ENCODE data around the gene CACNA2D4. TPM values are rescaled to one million over a fixed set of nuclear protein-coding genes. Genes with fewer than 3 reads are reported as not detected.

The CACNA2D4 gene
- total and polyA plus RNA-seq, 4 donors, result 0.82 to 2.8 (median 1.3) TPM

DNA sequence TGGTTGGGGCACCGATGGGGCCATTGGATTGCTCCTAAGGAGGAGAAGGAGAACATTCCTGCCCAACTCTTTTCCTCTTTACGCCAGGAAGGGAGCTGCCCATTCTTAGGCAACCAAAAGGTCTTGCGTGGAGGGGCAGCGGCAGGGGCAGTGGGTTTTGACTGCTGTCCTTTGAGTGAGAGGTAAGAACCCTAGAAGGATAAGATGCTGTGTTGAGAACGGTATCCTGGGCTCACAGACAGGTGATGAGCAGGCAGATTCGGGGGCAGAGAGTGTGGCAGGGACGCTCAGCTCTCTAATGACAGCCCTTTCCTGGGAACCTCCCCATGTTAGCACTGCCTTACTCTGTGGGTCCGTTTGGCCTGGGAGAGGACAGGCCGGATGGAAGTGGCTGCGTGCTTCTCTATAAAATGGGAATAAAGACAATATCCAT lies 84.8 kb downstream of the CACNA2D4 start:
- Histone ChIP-seq H3K27me3 (ENCODE audit: control insufficient read depth in 4 of 4, insufficient read depth in 4 of 4, low read length in 3 of 4) (peaks cover 0 to 5% (median 2%) of the 10 kb centered on the region in 4 donors), H3K4me1 (ENCODE audit: control insufficient read depth in 4 of 4, insufficient read depth in 4 of 4, low read length in 3 of 4) (no peaks in the 10 kb centered on the region), H3K27ac (ENCODE audit: low read depth in 1 of 2, low read length in 2 of 2) (no peak overlapping the region), H3K9ac (ENCODE audit: low read depth in 1 of 2, low read length in 2 of 2) (no peak overlapping the region), H3K4me3 (ENCODE audit: low read depth in 1 of 3, low read length in 3 of 3) (no peak overlapping the region), H3K36me3 (ENCODE audit: control insufficient read depth in 4 of 4, insufficient read depth in 3 of 4, low read depth in 1 of 4, low read length in 3 of 4) (no peaks in the 10 kb centered on the region), H3K9me3 (ENCODE audit: control insufficient read depth in 4 of 4, low read length in 3 of 4) (no peaks in the 10 kb centered on the region)
- DNase-seq (ENCODE audit: low spot score), result no peak
- no peak for TF ChIP-seq SP1 (IDR thresholded peaks at IDR 0.05)
- TF ChIP-seq HNF4G (IDR thresholded peaks at IDR 0.05), result no peak
- TF ChIP-seq, protein P1, sequence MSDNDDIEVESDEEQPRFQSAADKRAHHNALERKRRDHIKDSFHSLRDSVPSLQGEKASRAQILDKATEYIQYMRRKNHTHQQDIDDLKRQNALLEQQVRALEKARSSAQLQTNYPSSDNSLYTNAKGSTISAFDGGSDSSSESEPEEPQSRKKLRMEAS (IDR thresholded peaks at IDR 0.05), result no peak
- no peak for TF ChIP-seq ZBTB33 (IDR thresholded peaks at IDR 0.05)
- TF ChIP-seq EGR1 (IDR thresholded peaks at IDR 0.05; ENCODE audit: low read depth in 2 of 2), result no peak
- no peak for TF ChIP-seq CTCF (IDR thresholded peaks at IDR 0.05; ENCODE audit: low read depth, low read length, missing input control)
- no peak for TF ChIP-seq NR2F2 (IDR thresholded peaks at IDR 0.05)
- TF ChIP-seq ATF3 (IDR thresholded peaks at IDR 0.05), result no peak
- no peak for TF ChIP-seq TAF1 (conservative IDR thresholded peaks at IDR 0.05)
- no peak for TF ChIP-seq FOXA1 (IDR thresholded peaks at IDR 0.05)
- 78% methylated on average over 10 of the region's 10 CpGs for WGBS

- no peak for DNase-seq (ENCODE audit: low spot score)
- Histone ChIP-seq H3K4me3 (ENCODE audit: low read depth in 1 of 3, low read length in 3 of 3) (no peak overlapping the region), H3K36me3 (ENCODE audit: control insufficient read depth in 4 of 4, insufficient read depth in 3 of 4, low read depth in 1 of 4, low read length in 3 of 4) (no peaks in the 10 kb centered on the region), H3K9me3 (ENCODE audit: control insufficient read depth in 4 of 4, low read length in 3 of 4) (no peaks in the 10 kb centered on the region), H3K4me1 (ENCODE audit: control insufficient read depth in 4 of 4, insufficient read depth in 4 of 4, low read length in 3 of 4) (no peaks in the 10 kb centered on the region), H3K27ac (ENCODE audit: low read depth in 1 of 2, low read length in 2 of 2) (no peak overlapping the region), H3K9ac (ENCODE audit: low read depth in 1 of 2, low read length in 2 of 2) (no peak overlapping the region), H3K27me3 (ENCODE audit: control insufficient read depth in 4 of 4, insufficient read depth in 4 of 4, low read length in 3 of 4) (peaks cover 0 to 5% (median 2%) of the 10 kb centered on the region in 4 donors)
- WGBS, result 76% methylated on average over 17 of the region's 17 CpGs
- TF ChIP-seq, protein P2, sequence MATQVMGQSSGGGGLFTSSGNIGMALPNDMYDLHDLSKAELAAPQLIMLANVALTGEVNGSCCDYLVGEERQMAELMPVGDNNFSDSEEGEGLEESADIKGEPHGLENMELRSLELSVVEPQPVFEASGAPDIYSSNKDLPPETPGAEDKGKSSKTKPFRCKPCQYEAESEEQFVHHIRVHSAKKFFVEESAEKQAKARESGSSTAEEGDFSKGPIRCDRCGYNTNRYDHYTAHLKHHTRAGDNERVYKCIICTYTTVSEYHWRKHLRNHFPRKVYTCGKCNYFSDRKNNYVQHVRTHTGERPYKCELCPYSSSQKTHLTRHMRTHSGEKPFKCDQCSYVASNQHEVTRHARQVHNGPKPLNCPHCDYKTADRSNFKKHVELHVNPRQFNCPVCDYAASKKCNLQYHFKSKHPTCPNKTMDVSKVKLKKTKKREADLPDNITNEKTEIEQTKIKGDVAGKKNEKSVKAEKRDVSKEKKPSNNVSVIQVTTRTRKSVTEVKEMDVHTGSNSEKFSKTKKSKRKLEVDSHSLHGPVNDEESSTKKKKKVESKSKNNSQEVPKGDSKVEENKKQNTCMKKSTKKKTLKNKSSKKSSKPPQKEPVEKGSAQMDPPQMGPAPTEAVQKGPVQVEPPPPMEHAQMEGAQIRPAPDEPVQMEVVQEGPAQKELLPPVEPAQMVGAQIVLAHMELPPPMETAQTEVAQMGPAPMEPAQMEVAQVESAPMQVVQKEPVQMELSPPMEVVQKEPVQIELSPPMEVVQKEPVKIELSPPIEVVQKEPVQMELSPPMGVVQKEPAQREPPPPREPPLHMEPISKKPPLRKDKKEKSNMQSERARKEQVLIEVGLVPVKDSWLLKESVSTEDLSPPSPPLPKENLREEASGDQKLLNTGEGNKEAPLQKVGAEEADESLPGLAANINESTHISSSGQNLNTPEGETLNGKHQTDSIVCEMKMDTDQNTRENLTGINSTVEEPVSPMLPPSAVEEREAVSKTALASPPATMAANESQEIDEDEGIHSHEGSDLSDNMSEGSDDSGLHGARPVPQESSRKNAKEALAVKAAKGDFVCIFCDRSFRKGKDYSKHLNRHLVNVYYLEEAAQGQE (IDR thresholded peaks at IDR 0.05), result no peak
- TF ChIP-seq RXRA (IDR thresholded peaks at IDR 0.05) (no peak), ATF3 (IDR thresholded peaks at IDR 0.05) (no peak), HNF4A (conservative IDR thresholded peaks at IDR 0.05) (no peak), NR2F2 (IDR thresholded peaks at IDR 0.05) (no peak), GABPA (IDR thresholded peaks at IDR 0.05 in 1 of 2, conservative IDR thresholded peaks at IDR 0.05 in 1 of 2) (no peak), ZBTB33 (IDR thresholded peaks at IDR 0.05) (no peak), FOXA1 (IDR thresholded peaks at IDR 0.05) (no peak), TAF1 (conservative IDR thresholded peaks at IDR 0.05) (no peak), SP1 (IDR thresholded peaks at IDR 0.05) (no peak), FOXA2 (IDR thresholded peaks at IDR 0.05) (no peak), CTCF (IDR thresholded peaks at IDR 0.05; ENCODE audit: low read depth, low read length, missing input control) (no peak), JUND (IDR thresholded peaks at IDR 0.05) (no peak), YY1 (IDR thresholded peaks at IDR 0.05) (no peak), EGR1 (IDR thresholded peaks at IDR 0.05; ENCODE audit: low read depth in 2 of 2) (no peak), HNF4G (IDR thresholded peaks at IDR 0.05) (no peak)
Observed at GRCh38 chr12:1832801-1833595, 85.5 kb downstream of the CACNA2D4 start.
